PC-9 (cell line): Measurements from ENCODE around the gene SKAP2. TPM values are rescaled to one million over a fixed set of nuclear protein-coding genes. Genes with fewer than 3 reads are reported as not detected.

ENCODE experiments used
- BruUV-seq: library from RNA; stranded (reverse); fragments of 400-500 nt; replicated peaks from 2 replicates; lab custom pipeline; 2021; lab: Mats Ljungman, UMichigan
- CTCF ChIA-PET: fragments of 300-600 bp; sonication (Branson Sonifier 250); formaldehyde crosslinking; loops from one replicate; lab custom pipeline; 2022; ENCODE audit warnings: antibody characterized with exemption; lab: Charles Lee
- POLR2A ChIA-PET: fragments of 300-600 bp; sonication (Branson Sonifier 250); formaldehyde crosslinking; loops from one replicate; lab custom pipeline; 2022; ENCODE audit warnings: antibody characterized with exemption; ENCODE audit not compliant: unreplicated experiment; lab: Charles Lee
- DNase-seq, 2 experiments: peaks; one replicate each; pipeline versions ENCODE4 v3.0.0 to v3.0.0-alpha.2; 2015 to 2022; ENCODE audit warnings: mixed read lengths in 1 of 2
- H2AFZ ChIP-seq: fragments of 200-600 bp; sonication (generic); 2 replicates; pipeline ENCODE4 v1.8.1; 2017; ENCODE audit warnings: antibody characterized with exemption
- H3F3A ChIP-seq: fragments of 200-600 bp; sonication (generic); 2 replicates; pipeline ENCODE4 v1.8.1; 2017; ENCODE audit warnings: antibody characterized with exemption, mild to moderate bottlenecking, low read depth; ENCODE audit not compliant: insufficient read depth
- H3K27ac ChIP-seq: fragments of 200-600 bp; sonication (generic); 2 replicates; pipeline ENCODE4 v1.6.1; 2016; ENCODE audit warnings: mixed run types
- H3K27me3 ChIP-seq: fragments of 200-600 bp; sonication (generic); 2 replicates; pipeline ENCODE4 v1.6.1; 2016; ENCODE audit warnings: low read depth, mixed run types; ENCODE audit not compliant: insufficient read depth
- H3K36me3 ChIP-seq: fragments of 200-600 bp; sonication (generic); 2 replicates; pipeline ENCODE4 v1.6.1; 2016; ENCODE audit warnings: low read depth, mixed run types
- H3K4me1 ChIP-seq: fragments of 200-600 bp; sonication (generic); replicated peaks from 2 replicates; pipeline ENCODE4 v1.6.1; 2016; ENCODE audit warnings: mixed run types; ENCODE audit not compliant: insufficient read depth
- H3K4me2 ChIP-seq: fragments of 200-600 bp; sonication (generic); 2 replicates; pipeline ENCODE4 v1.6.1; 2017; ENCODE audit warnings: mixed run types
- H3K4me3 ChIP-seq: fragments of 200-600 bp; sonication (generic); 2 replicates; pipeline ENCODE4 v1.6.1; 2016; ENCODE audit warnings: mixed run types
- H3K79me2 ChIP-seq: fragments of 200-600 bp; sonication (generic); 2 replicates; pipeline ENCODE4 v1.6.1; 2017; ENCODE audit warnings: low read depth, mixed run types
- H3K9me2 ChIP-seq: fragments of 200-600 bp; sonication (generic); 2 replicates; pipeline ENCODE4 v1.8.1; 2017; ENCODE audit warnings: mild to moderate bottlenecking; ENCODE audit not compliant: insufficient read depth
- H3K9me3 ChIP-seq: fragments of 200-600 bp; sonication (generic); 2 replicates; pipeline ENCODE4 v1.8.1; 2016; ENCODE audit warnings: low read depth; ENCODE audit not compliant: insufficient read depth
- H4K20me1 ChIP-seq: fragments of 200-600 bp; sonication (generic); 2 replicates; pipeline ENCODE4 v1.8.1; 2017; ENCODE audit not compliant: insufficient read depth
- EZH2 ChIP-seq: fragments of 200-600 bp; sonication (generic); IDR thresholded peaks from 2 replicates; pipeline ENCODE4 v1.8.0; 2017; ENCODE audit warnings: antibody characterized with exemption, low read depth
- intact Hi-C: fragments of 100-400 bp; cut with micrococcal nuclease; formaldehyde crosslinking; loops from one replicate; pipeline ENCODE4 v1.10.0; 2022; ENCODE audit not compliant: unreplicated experiment
- total RNA-seq: library from RNA; stranded (reverse); gene quantifications from 2 replicates; pipeline ENCODE4 v1.2.3, GENCODE V29; 2021
- TF ChIP-seq, protein P1 (sequence below): fragments of 200-600 bp; sonication (generic); conservative IDR thresholded peaks from 2 replicates; pipeline ENCODE4 v1.6.1; 2017; ENCODE audit warnings: mixed run types, antibody characterized with exemption, mild to moderate bottlenecking, moderate library complexity

The SKAP2 gene
- total RNA-seq, 1 experiment from 2014 or later, result 74.9 TPM

DNA sequence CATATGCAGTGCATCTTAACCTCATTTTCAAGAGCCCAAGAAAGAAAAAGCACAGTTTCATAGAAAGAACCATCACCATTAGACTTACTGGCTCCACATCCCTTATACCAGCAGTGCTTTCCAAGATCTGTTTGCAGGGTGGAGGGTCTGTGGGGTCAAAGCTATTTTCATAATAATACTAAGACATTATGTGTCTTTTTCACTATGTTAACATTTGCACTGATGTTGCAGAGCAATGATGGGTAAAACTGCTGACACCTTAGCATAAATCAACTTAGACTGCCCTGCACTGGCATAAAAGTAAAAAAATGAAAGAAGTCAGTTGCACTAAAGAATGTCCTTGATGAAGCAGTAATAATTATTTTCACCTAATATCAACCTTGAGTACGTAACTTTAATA is 166.2 kb downstream of the SKAP2 start:
- Histone ChIP-seq H2AFZ (no peak overlapping the region), H4K20me1 (peaks cover 3% of the 10 kb centered on the region; the same call in 1 of the 2 replicates), H3K9me2 (no peaks in the 10 kb centered on the region), H3K4me1 (no peaks in the 10 kb centered on the region), H3K79me2 (no peaks in the 10 kb centered on the region), H3K36me3 (no peaks in the 10 kb centered on the region), H3K9me3 (no peaks in the 10 kb centered on the region), H3K4me3 (no peak overlapping the region), H3F3A (no peaks in the 10 kb centered on the region), H3K27ac (no peak overlapping the region), H3K4me2 (no peak overlapping the region), H3K27me3 (no peaks in the 10 kb centered on the region)
- DNase-seq, result no peak
- TF ChIP-seq EZH2, result no peak
- TF ChIP-seq, protein P1, sequence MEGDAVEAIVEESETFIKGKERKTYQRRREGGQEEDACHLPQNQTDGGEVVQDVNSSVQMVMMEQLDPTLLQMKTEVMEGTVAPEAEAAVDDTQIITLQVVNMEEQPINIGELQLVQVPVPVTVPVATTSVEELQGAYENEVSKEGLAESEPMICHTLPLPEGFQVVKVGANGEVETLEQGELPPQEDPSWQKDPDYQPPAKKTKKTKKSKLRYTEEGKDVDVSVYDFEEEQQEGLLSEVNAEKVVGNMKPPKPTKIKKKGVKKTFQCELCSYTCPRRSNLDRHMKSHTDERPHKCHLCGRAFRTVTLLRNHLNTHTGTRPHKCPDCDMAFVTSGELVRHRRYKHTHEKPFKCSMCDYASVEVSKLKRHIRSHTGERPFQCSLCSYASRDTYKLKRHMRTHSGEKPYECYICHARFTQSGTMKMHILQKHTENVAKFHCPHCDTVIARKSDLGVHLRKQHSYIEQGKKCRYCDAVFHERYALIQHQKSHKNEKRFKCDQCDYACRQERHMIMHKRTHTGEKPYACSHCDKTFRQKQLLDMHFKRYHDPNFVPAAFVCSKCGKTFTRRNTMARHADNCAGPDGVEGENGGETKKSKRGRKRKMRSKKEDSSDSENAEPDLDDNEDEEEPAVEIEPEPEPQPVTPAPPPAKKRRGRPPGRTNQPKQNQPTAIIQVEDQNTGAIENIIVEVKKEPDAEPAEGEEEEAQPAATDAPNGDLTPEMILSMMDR, result no peak
- no TSS peak for BruUV-seq
- POLR2A ChIA-PET, result interaction anchor here (0.6 kb wide), 1 partner anchor 1374 kb away, joined by 3 read pairs; no protein-coding TSS in a partner anchor
- intact Hi-C loops, result no loop called here
- CTCF ChIA-PET, result no interaction called here

DNA sequence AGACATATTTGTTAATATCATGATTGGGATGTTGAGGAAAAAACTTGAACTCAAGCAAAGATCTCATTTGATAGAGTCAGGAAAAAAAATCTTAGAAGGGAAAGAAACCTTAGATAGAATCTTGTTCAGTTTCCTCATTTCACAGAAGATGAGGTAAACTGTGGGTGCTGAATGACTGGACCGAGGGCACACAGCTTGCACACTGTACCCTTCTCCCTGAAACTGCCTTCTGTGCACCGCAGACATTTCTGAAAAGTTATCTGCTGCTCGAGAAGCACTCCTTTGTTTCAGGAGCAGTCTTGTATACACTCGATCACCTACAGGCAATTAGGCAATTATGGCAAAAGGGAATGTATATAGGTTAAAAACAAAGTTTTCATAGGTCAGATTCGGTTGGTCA is 167.4 kb downstream of the SKAP2 start:
- CTCF ChIA-PET, result no interaction called here
- BruUV-seq, result no TSS peak

DNA sequence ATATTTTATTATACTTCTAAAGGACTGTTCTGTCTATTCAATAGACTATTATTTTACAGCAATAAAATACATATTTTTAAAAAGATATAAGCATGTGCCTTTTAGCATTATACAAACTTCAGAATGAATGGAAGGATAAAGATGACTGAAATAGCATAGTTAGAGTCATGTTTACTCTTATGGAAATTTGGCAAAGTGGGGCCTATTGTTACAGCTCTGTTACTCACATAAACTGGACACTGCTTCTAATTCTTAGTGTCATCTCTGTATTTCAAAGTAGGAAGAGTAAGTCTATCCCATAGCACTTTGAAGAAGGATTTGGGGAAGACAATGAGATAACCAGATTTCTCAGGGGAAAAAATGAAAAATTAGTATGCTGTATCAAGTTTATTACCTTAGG is 168.2 kb downstream of the SKAP2 start:
- H3F3A ChIP-seq, result no peaks in the 10 kb centered on the region
- H4K20me1 ChIP-seq, result peaks cover 3% of the 10 kb centered on the region; the same call in 1 of the 2 replicates
- BruUV-seq, result no TSS peak
- no peak overlapping the region for H2AFZ ChIP-seq
- H3K79me2 ChIP-seq, result no peaks in the 10 kb centered on the region
- H3K27me3 ChIP-seq, result no peaks in the 10 kb centered on the region
- 0 out of 2 replicates have a peak, but pooled peaks cover 4% of the 10 kb centered on the region for H3K36me3 ChIP-seq
- no peak overlapping the region for H3K4me3 ChIP-seq
- H3K9me2 ChIP-seq, result no peaks in the 10 kb centered on the region
- intact Hi-C loops, result no loop called here
- H3K4me1 ChIP-seq, result no peaks in the 10 kb centered on the region
- POLR2A ChIA-PET, result no interaction called here
- no peaks in the 10 kb centered on the region for H3K9me3 ChIP-seq
- CTCF ChIA-PET, result interaction anchor here (0.6 kb wide), 1 partner anchor 1537 kb away, joined by 3 read pairs; no protein-coding TSS in a partner anchor
- TF ChIP-seq, protein P1, result no peak
- H3K27ac ChIP-seq, result no peak overlapping the region
- no peak overlapping the region for H3K4me2 ChIP-seq
- no peak for DNase-seq

More for the DNA sequence above, 167.4 kb downstream of the SKAP2 start:
- intact Hi-C loops, result no loop called here
- H3K4me2 ChIP-seq, result no peak overlapping the region
- H4K20me1 ChIP-seq, result peaks cover 3% of the 10 kb centered on the region; the same call in 1 of the 2 replicates
- no peak for DNase-seq
- no peaks in the 10 kb centered on the region for H3K9me3 ChIP-seq
- H3K27me3 ChIP-seq, result no peaks in the 10 kb centered on the region
- H3K36me3 ChIP-seq, result 0 out of 2 replicates have a peak, but pooled peaks cover 4% of the 10 kb centered on the region
- H3K9me2 ChIP-seq, result no peaks in the 10 kb centered on the region
- no peak overlapping the region for H3K4me3 ChIP-seq
- H2AFZ ChIP-seq, result no peak overlapping the region
- no peaks in the 10 kb centered on the region for H3K4me1 ChIP-seq
- no peak for TF ChIP-seq EZH2
- TF ChIP-seq, protein P1, result no peak
- POLR2A ChIA-PET, result no interaction called here
- no peak overlapping the region for H3K27ac ChIP-seq
- H3F3A ChIP-seq, result no peaks in the 10 kb centered on the region
- no peaks in the 10 kb centered on the region for H3K79me2 ChIP-seq
